ENCODE data around the gene CDH23.

CDH23 gene

GRCh38 chr10:71494476-71494875 lies 97.8 kb downstream of the CDH23 start:
- DNase-seq (ENCODE audit: low read depth) = no peak
- no peak overlapping the region for H3K4me3 ChIP-seq (ENCODE audit: low read depth, low read length)
- no peak for TF ChIP-seq CTCF (conservative IDR thresholded peaks at IDR 0.05; ENCODE audit: low read depth, low read length)

- no peak for TF ChIP-seq CTCF (conservative IDR thresholded peaks at IDR 0.05; ENCODE audit: low read depth, low read length)
- DNase-seq (ENCODE audit: low read depth) = no peak
- H3K4me3 ChIP-seq (ENCODE audit: low read depth, low read length) = no peak overlapping the region
Observed at GRCh38 chr10:71494980-71495381, 98.3 kb downstream of the CDH23 start.

GRCh38 chr10:71496927-71497762 lies 100.4 kb downstream of the CDH23 start:
- TF ChIP-seq CTCF (conservative IDR thresholded peaks at IDR 0.05; ENCODE audit: low read depth, low read length) = no peak
- DNase-seq (ENCODE audit: low read depth) = no peak
- H3K4me3 ChIP-seq (ENCODE audit: low read depth, low read length) = no peak overlapping the region

GRCh38 chr10:71497763-71498326 lies 101.1 kb downstream of the CDH23 start:
- H3K4me3 ChIP-seq (ENCODE audit: low read depth, low read length) = no peak overlapping the region
- TF ChIP-seq CTCF (conservative IDR thresholded peaks at IDR 0.05; ENCODE audit: low read depth, low read length) = no peak
- DNase-seq (ENCODE audit: low read depth) = no peak

GRCh38 chr10:71501402-71501801 lies 104.7 kb downstream of the CDH23 start:
- H3K4me3 ChIP-seq (ENCODE audit: low read depth, low read length) = no peak overlapping the region
- TF ChIP-seq CTCF (conservative IDR thresholded peaks at IDR 0.05; ENCODE audit: low read depth, low read length) = no peak
- no peak for DNase-seq (ENCODE audit: low read depth)

GRCh38 chr10:71502190-71502589 lies 105.5 kb downstream of the CDH23 start:
- TF ChIP-seq CTCF (conservative IDR thresholded peaks at IDR 0.05; ENCODE audit: low read depth, low read length) = no peak
- no peak overlapping the region for H3K4me3 ChIP-seq (ENCODE audit: low read depth, low read length)
- no peak for DNase-seq (ENCODE audit: low read depth)

GRCh38 chr10:71502851-71503250 lies 106.1 kb downstream of the CDH23 start:
- no peak for DNase-seq (ENCODE audit: low read depth)
- TF ChIP-seq CTCF (conservative IDR thresholded peaks at IDR 0.05; ENCODE audit: low read depth, low read length) = no peak
- H3K4me3 ChIP-seq (ENCODE audit: low read depth, low read length) = no peak overlapping the region

Data from choroid plexus epithelial cell (primary cell).